HK-2 (cell line): ENCODE results near the gene FKBP14.
"Not testable (repeated sequence)": the region's sequence is repeated elsewhere in the genome, so short reads cannot be mapped to it uniquely, and the experiment has no call there.

Source experiments
- DNase-seq: peaks from one replicate; pipeline ENCODE4 v3.0.0-alpha.2; 2018; ENCODE audit not compliant: unreplicated experiment

The FKBP14 gene, protein sequence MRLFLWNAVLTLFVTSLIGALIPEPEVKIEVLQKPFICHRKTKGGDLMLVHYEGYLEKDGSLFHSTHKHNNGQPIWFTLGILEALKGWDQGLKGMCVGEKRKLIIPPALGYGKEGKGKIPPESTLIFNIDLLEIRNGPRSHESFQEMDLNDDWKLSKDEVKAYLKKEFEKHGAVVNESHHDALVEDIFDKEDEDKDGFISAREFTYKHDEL

DNA sequence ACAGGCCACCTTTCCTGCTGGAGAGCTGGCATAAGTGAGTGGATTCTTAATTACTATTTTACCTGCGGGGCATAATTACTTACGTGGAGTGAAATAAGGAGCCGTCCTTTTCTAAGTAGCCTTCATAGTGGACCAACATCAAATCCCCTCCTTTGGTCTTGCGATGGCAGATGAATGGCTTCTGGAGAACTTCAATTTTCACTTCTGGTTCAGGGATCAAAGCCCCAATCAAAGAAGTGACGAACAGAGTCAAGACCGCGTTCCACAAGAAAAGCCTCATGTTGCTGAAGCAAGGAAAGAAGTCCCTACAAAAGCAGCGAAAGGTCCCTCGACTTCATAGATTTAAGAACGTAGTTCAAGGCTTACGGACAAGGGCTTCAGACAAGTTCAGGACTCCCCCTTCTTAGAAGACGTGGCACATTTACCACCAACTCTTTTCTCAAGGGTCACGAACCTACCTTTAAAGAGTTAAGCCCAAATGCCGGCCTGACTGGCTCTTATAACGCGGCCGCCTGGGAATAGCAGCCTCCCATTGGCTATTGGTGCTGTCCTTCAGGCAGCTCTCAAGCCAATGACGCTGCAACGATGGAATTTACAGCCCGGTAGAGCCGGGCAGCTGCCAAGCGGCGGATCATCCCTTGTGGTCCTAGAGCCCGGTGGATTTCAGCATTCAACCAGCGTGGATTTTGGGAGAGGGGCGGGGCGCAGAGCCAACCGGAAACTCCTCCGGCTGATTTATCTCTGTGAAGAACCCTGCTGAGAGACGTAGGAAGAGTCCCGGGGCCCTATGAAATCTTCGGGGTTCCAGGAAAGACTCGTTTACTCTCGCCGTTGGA is at the start of gene FKBP14:
Gene FKBP14, minus strand, starts transcription at position 474 of the 836 bp plus-strand sequence. Its CDS starts 194 bp downstream, at position 280.
- DNase-seq = peak; percentile 97

DNA sequence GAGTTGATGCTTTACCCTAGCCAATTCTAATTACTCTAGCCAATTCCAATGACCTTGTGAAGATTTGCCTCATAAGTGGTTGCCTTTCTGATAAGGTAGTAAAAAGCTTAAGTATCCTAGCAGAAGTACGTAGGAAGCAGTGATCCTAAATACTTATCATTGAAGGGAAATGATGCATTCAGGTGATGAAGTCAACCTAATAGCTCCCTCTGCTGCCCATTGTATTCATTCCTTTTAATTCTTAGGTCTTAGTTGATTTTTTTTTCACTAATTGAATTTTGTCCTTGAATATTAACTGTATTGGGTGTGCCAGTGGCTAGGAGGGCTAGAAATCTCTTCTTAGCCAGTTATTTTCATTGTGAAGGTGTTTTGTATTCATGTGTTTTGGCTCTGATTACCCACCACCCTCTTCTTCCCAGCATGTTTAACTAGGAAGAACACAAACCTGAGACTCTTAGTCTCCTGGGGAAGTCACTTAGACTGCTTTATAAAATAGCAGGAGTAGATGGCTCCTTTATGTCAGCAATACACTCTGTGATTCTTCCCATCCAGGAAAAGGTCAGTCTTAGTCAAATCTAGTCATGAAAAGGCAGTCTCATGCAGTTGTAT is 48.0 kb upstream of the FKBP14 start:
- no peak for DNase-seq

DNA sequence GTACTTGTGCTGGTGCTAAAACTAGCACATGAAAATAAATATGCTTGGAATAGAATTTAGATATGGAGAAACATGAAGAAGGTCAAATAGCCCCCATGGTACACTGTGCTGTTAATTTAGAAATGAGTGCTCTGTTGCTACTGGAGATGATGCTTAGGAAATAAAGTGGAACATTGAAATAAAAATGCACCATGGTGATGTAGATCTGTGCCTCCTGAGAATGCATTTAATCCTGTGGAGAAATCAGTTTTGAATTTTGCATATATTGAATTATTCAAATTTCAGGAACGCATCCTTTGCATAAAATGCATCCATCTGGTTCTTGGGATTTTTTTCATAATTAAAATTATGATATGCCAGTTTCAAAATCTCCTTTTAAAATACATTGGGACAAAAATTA is 46.2 kb upstream of the FKBP14 start:
- no peak for DNase-seq

DNA sequence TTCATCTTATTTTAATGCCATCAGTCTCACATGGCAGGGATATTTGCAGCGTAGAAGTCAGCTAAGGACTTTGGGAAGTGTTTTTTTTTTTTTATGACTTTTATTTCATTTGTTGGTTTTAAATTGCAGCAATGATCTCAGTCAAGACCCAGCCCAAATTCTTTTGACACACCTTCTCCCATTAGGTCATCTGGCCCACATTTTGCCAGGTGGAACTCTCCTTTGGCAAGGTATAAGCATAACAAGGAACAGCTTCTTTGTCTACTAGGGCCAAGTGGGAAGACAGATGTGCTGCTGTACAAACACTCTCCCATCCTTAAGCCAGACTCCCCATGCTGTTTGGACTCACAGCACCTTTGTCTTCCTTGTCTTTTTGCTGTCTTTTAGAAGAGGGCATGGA is 43.5 kb upstream of the FKBP14 start:
- DNase-seq = no peak

DNA sequence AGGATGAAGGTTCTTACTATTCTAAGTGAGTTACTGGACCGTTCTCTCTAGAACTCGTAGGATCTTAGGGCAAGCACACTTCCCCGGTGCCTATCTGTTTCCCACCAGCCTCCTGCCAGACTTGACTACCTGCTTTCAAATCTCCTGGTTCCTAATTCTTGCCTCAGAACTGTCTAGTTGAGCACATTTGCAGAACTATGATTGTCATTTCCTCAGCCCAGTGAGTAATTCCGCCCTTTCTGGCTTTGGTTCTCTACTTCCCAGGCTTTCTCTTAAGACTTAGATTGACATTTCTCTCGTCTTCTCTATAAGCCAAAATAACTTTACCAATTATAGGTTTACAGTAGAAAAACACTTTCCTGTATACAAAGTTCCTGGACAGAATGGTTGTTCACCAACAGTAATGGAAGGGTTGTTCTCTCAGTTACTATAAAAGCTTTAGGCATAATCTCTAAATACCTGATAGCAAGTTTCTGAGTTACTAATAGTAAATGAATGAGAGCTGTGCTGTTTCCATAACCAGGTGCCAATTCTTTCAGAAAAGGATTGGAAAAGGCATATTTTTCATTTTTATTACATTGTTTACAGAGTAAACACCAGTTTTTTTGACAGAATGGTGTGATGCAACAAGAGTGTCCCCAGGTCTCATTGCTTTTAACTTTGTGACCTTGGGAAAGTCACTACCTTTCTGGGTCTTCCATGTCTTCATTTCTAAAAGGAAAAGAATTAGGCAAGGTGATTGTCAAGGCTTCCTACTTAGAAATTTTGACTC is 42.8 kb upstream of the FKBP14 start:
- no peak for DNase-seq

DNA sequence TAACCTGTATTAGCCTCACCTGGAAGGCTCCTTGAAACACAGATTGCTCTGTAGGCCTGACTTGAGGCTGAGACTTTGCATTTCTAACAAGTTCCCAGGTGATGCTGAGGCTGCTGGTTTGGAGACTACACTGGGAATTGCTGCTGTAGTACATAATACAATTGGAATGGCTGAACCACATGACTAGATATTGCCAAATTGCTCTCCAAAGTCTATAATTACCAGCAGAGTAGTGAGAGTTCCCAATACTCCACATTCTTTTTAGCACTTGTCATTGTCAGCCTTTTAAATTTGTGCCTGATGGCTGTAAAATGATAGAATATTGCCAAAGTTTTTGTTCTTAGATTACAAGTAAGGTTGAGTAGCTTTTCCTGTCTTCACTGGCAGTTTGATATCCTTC is 41.6 kb upstream of the FKBP14 start:
- no peak for DNase-seq

DNA sequence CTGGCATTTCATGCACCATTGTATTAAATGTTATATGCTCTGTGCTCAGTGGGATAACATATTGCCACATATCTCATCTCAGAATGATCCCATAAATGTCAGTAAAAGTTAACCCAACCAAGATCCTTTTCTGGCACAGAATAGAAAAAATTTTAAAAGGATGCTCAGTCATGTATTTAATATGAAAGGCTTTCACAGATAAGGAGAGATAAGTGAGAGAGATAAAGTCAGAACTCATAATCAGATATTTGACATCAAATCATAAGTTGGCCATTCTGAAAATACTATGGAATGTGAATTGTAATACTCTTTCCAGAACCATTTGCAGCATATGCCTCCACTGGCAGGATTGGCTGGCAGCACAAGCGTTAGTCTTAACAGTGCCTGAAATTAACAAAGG is 40.2 kb upstream of the FKBP14 start:
- no peak for DNase-seq

DNA sequence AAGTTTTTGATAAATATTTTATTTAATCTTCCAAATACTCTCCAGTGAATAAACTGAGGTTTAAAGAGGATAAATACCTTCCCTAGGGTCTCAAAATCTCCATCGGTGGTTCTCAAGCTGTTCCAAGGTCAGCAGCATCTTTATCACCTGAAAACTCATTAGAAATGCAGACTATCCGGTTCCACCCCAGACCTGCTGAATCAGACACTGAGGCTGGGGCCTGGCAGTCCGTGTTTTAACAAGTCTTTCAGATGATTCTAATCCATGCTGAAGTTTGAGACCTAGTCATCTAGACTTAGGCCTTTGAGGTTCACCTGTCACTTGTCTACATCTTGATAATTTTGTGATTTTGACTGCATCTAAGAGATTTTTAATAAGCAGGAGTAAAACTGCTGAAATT is 39.2 kb upstream of the FKBP14 start:
- no peak for DNase-seq

DNA sequence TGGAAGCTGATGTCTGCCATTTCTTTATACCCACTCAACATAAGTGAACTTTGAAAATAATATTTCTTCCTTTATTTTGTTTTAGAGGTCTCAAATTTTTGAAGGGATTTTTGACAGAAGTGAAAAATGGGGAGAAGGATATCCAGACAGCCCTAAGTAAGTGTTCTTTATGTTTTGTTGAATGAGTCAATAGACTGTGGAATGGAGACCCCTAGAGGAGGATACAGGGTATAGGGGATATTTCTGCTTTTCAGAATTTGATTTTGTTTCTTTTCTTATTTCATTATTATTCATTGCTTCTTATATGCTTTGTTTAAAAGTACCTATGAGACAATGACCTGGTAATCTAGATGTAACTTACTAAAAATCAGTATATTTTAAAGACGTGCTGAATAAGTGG is 36.1 kb upstream of the FKBP14 start:
- DNase-seq = no peak

DNA sequence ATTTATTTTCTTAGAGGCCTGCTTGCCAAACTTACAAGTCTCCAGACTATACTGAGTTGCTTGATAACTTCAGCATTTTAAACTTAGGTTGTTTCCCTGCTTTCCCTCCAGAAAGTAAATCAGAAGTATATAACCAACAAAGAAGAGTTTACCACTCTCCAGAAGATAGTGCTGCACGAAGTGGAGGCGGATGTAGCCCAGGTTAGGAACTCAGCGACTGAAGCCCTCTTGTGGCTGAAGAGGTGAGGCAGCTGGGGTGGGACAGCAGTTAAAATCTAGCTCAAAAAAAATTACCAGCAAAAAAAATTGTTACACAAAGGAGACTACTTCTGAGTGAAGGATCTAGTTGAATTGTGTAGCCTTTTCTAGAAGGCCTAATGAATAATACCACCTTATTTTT is 35.3 kb upstream of the FKBP14 start:
- not testable (repeated sequence) for DNase-seq

DNA sequence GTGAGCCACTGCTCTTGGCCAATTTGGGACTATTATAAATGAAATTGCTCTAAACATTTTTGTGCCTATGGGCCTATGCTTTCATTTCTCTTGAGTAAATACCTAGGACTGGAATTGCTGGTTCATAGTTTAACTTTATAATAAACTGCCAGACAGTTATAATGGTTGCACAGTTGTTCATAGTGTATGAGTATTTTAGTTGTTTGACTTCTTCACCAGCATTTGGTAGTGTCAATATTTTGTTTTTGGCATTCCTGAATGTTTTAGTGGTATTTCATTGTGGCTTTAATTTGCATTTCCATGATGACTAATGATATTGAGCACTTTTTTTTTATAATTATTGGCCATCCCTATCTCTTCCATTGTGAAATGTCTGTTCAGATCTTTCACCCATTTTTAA is 31.2 kb upstream of the FKBP14 start:
- no peak for DNase-seq

DNA sequence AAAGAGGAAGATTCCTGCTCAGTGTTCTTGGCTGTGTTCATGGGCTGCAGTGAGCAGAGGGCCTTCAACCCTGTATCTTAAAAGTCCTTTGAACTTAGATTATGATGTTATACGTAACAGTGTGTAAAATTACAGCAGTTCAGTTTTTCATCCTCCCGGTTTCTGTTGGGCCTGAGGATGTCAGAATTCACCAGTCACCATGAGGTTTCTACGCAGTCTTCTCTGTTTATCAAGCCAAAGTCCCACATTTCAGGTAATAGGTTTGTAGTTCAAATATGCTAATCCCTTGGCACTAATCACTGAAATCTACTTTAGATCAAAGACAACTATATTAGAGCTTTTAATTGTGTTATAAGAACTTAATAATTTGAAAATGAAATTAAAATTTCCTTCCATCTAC is 26.6 kb upstream of the FKBP14 start:
- no peak for DNase-seq

DNA sequence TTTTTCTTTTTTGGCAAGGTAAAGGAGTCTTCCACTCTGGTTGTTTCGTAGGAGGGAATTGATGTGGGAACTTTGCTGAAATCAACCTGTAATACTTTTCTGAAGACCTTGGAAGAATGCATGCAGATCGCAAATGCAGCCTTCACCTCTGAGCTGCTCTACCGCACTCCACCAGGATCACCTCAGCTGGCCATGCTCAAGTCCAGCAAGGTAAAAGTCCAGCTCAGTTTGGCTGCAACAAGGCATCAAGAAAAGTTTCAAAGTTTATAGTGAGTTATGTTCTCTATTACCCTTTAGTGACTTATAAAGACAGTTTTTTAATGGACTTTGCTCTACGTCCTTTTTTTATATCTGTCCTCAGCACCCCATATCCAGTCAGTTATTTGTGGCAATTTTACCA is 22.7 kb upstream of the FKBP14 start:
- no peak for DNase-seq

DNA sequence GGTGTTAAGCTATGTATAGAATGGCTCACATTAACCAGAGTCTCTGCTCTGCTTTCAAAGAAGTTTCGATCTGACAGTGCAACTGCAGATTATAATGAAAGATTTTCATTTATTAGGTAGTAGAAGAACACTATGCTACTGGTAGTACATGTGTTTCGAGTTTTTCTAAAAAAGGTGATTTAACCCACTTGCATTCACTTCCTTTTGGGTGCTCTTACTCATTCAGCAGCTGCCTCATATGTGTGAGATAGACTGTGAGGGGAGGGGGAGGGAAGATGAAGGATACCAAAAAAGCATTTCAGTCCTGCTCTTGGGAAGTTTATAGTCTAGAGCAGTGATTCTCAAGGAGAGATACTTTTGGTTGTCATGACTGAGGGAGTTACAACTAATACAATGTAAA is 22.1 kb upstream of the FKBP14 start:
- DNase-seq = no peak

DNA sequence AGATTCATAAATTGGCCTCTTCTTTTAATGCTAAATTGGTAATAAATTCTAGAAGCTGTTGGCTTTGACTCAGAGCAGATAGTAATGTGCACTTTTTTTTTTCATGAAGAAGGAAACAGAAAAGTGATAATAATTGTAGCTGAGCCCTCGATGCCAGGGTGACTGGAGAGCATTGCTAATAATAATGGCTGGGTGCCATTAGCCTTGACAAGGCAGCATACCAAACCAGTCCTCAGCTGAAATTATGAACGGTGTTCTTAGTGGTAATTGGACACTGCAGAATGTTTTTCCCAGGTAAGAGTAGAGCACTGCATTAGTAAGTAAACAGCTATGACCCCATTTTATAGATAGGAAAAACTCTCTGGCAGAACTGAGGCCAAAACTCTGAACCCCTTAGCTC is 20.6 kb upstream of the FKBP14 start:
- DNase-seq = no peak

DNA sequence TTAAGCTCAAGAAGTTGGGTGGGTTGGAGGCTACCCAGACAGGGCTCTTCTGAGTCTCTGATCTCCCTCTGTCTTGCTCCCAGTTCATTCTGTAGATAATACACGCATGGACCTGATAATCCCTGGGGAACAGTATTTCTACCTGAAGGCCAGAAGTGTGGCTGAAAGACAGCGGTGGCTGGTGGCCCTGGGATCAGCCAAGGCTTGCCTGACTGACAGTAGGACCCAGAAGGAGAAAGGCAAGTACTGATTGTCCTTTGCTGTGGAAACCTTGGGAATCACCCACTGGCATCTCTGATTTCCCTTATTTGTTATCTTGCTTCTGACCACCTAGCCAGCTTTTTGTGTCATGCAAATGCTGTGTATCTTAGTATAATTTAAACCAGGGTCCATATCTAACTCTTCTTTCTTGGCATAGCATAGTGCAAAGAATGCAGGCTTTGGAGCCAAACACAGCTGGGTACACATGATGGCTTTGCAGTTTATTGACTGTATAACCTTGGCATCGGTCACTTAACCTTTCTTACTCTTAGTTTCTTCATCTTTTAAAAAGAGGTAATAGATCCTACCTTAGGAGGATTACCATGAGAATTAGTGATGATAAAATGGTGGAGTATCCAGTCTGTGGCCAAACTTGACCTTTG is 19.7 kb upstream of the FKBP14 start:
- DNase-seq = no peak

DNA sequence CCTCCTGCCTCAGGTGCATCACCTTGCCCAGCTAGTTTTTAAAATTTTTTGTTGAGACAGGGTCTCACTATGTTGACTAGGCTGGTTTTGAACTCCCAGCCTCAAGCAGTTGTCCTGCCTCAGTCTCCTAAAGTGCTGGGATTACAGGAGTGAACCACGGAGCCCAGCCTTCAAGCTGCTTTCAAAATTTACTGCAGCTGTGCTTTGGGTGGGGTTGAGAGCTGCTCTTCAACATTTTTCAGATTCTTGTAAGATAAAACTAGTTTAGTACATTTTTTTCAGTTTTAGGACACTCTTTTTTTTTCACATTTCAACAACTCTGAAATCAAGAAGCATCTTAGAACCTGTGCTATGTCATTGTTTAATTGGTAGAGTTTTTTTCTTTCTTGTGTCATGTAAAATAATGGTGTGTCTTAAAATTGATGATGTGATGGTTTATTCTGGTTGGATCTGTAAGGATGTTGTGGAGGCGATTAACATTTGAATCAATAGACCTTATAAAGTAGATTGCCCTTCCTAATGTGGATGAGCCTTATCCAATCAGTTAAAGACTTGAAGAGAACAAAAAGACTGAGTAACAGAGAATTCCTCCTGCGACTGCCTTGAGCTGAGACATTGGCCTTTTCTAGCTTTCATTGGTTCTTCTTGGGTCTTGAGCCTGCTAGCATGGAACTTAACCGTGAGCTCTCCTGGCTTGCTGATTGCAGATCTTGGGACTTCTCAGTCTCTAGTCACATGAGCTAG is 15.2 kb upstream of the FKBP14 start:
- DNase-seq = no peak

DNA sequence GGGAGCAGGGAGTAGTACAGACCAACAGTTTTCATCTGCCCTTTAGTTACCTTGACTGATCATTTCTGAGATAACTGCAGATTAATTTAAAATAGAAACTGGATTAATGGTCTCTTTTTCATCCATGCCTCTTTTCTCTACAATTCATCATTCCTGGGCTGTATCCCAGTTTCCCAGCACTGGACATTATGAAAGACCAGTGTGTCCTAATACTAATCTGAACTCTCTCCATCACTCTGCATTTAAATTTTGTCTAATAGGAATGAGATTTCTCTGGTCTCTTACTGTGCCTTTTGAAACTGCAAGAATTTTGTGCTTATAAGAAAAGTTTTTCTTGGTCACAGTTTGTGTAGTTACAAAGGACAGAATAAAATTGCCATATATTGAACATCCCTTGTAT is 14.4 kb upstream of the FKBP14 start:
- no peak for DNase-seq

DNA sequence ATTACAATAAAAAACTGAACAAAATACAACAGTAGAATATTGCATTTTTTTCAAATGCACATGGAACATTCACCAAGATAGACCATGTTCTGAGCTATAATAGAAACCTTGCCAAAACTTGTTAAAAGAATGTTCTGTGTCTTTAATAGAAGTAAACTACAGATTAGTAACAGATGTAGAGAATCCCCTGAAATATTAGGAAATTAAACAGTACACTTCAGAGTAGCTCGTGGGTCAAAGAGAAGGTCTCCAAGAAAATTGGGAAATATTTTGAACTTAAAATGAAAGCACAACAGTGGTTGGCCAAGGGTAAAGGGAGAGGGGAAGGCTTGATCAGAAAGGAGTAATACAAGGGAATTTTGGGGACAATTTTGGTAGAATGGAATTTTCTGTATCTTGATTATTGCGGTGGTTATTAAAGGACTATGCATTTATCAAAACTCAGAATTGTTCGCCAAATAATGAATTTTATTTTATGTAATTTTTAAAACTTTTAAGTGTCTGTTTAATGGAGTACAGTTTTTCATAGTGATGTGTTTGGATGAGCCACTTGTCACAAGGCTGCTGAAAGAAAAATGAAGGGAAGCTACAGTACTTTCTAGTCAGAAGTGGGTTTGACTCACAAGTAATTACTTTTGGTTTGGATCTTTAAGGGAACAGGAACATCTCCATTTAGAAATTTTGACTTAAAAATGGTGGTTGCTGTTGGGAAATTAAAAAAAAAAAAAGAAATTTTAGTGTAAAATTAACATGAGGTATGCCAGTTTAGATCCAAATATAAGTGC is 11.9 kb upstream of the FKBP14 start:
- DNase-seq = no peak

DNA sequence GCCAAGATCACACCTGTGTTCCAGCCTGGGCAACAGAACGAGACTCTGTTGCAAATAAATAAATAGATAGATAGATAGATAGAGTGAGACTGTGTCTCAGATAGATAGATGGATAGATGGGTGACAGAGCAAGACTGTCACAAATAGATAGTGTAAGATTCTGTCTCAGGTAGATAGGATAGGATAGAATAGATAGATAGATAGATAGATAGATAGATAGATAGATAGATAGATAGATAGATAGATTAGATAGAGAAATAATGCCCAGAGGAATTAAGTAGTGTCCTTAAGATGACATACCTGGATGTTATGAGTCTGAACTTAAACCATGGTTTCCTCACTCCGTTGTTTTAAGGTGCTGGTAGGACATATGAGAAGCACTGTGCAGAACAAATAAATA is 9.7 kb upstream of the FKBP14 start:
- DNase-seq = no peak
